ENCODE results near the gene SLC6A11. TPM values are rescaled to one million over a fixed set of nuclear protein-coding genes. Genes with fewer than 3 reads are reported as not detected.

Gene SLC6A11
- total RNA-seq, 4 donors from 2014 or later: not detected

- intact Hi-C loops (cut with DNase I; ENCODE audit: low total_unique reads): no loop called here
- peaks cover 5 to 10% (median 10%) of the 10 kb centered on the region in 3 donors for H3K27me3 ChIP-seq
- no peak for ATAC-seq
- TF ChIP-seq CTCF (IDR thresholded peaks at IDR 0.05 in 4 of 5, conservative IDR thresholded peaks at IDR 0.05 in 1 of 5): no peak
- TF ChIP-seq POLR2A (IDR thresholded peaks at IDR 0.05): no peak
- H3K9me3 ChIP-seq: no peaks in the 10 kb centered on the region
- H3K4me3 ChIP-seq: no peak overlapping the region
- DNase-seq: no peak
- H3K36me3 ChIP-seq: no peaks in the 10 kb centered on the region
- H3K27ac ChIP-seq: no peak overlapping the region
- no peaks in the 10 kb centered on the region for H3K4me1 ChIP-seq
- in situ Hi-C loops (cut with MboI; ENCODE audit: low sequenced_read_pairs in 4 of 4): no loop called here
These were observed 23.8 kb upstream of the SLC6A11 start for GRCh38 chr3:10792208-10792607.

GRCh38 chr3:10798600-10799367 lies 17.2 kb upstream of the SLC6A11 start:
- no peak for ATAC-seq
- H3K9me3 ChIP-seq: no peaks in the 10 kb centered on the region
- H3K27me3 ChIP-seq: peaks cover 0 to 5% (median 4%) of the 10 kb centered on the region in 3 donors
- H3K4me1 ChIP-seq: no peaks in the 10 kb centered on the region
- H3K36me3 ChIP-seq: no peaks in the 10 kb centered on the region
- in situ Hi-C loops (cut with MboI; ENCODE audit: low sequenced_read_pairs in 4 of 4): no loop called here
- no peak for DNase-seq
- no peak for TF ChIP-seq CTCF (IDR thresholded peaks at IDR 0.05 in 4 of 5, conservative IDR thresholded peaks at IDR 0.05 in 1 of 5)
- no peak for TF ChIP-seq POLR2A (IDR thresholded peaks at IDR 0.05)
- H3K4me3 ChIP-seq: no peak overlapping the region
- H3K27ac ChIP-seq: no peak overlapping the region
- intact Hi-C loops (cut with DNase I; ENCODE audit: low total_unique reads): no loop called here

DNA sequence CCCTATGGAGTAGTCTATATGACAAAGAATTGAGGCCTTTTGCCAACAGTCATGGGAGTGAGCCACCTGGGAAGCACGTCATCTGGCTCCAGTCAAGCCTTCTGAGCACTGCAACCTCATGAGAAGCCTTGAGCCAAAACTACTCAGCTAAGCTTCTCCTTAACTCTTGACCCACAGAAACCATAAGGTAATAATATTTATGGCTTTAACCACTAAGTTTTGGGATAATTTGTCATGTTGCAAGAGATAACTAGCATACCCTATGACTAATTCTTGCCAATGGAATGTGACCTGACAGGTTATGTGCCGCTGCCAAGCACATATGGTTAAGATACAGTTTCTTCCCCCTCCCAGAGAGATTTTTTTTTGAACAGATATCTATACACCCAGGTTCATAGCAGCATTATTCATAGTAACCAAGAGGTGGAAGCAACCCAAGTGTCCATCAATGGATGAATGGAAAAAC lies 11.8 kb upstream of the SLC6A11 start:
- Histone ChIP-seq H3K36me3 (no peaks in the 10 kb centered on the region), H3K9me3 (no peaks in the 10 kb centered on the region), H3K27me3 (peaks cover 0 to 5% (median 5%) of the 10 kb centered on the region in 3 donors), H3K4me3 (no peak overlapping the region), H3K27ac (no peak overlapping the region), H3K4me1 (no peaks in the 10 kb centered on the region)
- DNase-seq (no peak), ATAC-seq (no peak)
- intact Hi-C loops (cut with DNase I; ENCODE audit: low total_unique reads): no loop called here
- TF ChIP-seq CTCF (IDR thresholded peaks at IDR 0.05 in 4 of 5, conservative IDR thresholded peaks at IDR 0.05 in 1 of 5): no peak
- no peak for TF ChIP-seq POLR2A (IDR thresholded peaks at IDR 0.05)
- in situ Hi-C loops (cut with MboI; ENCODE audit: low sequenced_read_pairs in 4 of 4): no loop called here

DNA sequence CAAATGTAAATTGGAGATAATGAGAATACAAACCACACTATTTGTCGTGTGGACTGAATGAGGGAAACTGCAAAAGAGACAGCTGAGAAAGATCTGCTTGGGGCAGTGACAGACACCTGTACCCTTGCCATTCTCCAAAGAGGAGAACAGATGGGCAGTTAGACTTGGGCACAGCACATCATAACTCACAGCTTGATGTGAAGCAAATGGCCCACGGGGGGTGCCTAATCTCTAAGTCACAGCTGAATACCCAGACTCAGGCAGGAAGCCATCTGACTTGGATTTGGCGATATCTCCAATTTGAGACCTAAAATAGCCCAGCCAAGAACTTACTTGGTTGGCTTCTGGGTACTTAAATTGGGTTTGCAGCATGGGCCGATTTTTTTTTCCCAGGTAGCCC lies 10.0 kb upstream of the SLC6A11 start:
- in situ Hi-C loops (cut with MboI; ENCODE audit: low sequenced_read_pairs in 4 of 4): no loop called here
- H3K9me3 ChIP-seq: no peaks in the 10 kb centered on the region
- intact Hi-C loops (cut with DNase I; ENCODE audit: low total_unique reads): no loop called here
- peaks cover 0 to 5% (median 5%) of the 10 kb centered on the region in 3 donors for H3K27me3 ChIP-seq
- TF ChIP-seq CTCF (IDR thresholded peaks at IDR 0.05 in 4 of 5, conservative IDR thresholded peaks at IDR 0.05 in 1 of 5): no peak
- no peaks in the 10 kb centered on the region for H3K4me1 ChIP-seq
- no peak for ATAC-seq
- no peak for DNase-seq
- no peaks in the 10 kb centered on the region for H3K36me3 ChIP-seq
- H3K27ac ChIP-seq: no peak overlapping the region
- no peak overlapping the region for H3K4me3 ChIP-seq

All from gastrocnemius medialis (tissue), 4 donors.